SK-N-SH treated with all-trans-retinoic acid at 6 μM for 48 hours (cell line): ENCODE measurements around the gene DOCK2.

ENCODE experiments used
- ATAC-seq: fragments of 200-7000 bp; cut with Tn5 transposase; 3 replicates; pipeline ENCODE4 v1.9.1; 2020; ENCODE audit warnings: mild to moderate bottlenecking, moderate library complexity
- ARNTL ChIP-seq: fragments of 450-650 bp; formaldehyde crosslinking; IDR thresholded peaks from 2 replicates; pipeline ENCODE4 v1.5.0; 2020; ENCODE audit warnings: low read depth, mild to moderate bottlenecking, moderate library complexity, borderline replicate concordance
- BACH2 ChIP-seq: fragments of 250-450 bp; sonication (Bioruptor Pico); IDR thresholded peaks from 2 replicates; pipeline ENCODE4 v1.9.0; 2021; ENCODE audit warnings: mild to moderate bottlenecking, borderline replicate concordance
- CSDC2 ChIP-seq: fragments of 250-450 bp; sonication (Bioruptor Pico); IDR thresholded peaks from 2 replicates; pipeline ENCODE4 v1.5.0; 2020; ENCODE audit warnings: mild to moderate bottlenecking, moderate library complexity
- ESRRG ChIP-seq: fragments of 250-450 bp; sonication (Bioruptor Pico); IDR thresholded peaks from 2 replicates; pipeline ENCODE4 v1.6.1; 2021; ENCODE audit warnings: mild to moderate bottlenecking
- ISL1 ChIP-seq: fragments of 250-450 bp; sonication (Bioruptor Pico); IDR thresholded peaks from 2 replicates; pipeline ENCODE4 v2.1.2; 2022; ENCODE audit warnings: mild to moderate bottlenecking, moderate library complexity
- OSR1 ChIP-seq: fragments of 250-450 bp; sonication (Bioruptor Pico); IDR thresholded peaks from 2 replicates; pipeline ENCODE4 v1.8.0; 2022; ENCODE audit warnings: moderate library complexity, mild to moderate bottlenecking, inconsistent platforms
- PPARA ChIP-seq: fragments of 250-450 bp; sonication (Bioruptor Pico); IDR thresholded peaks from 2 replicates; pipeline ENCODE4 v1.5.0; 2020; ENCODE audit warnings: mild to moderate bottlenecking, borderline replicate concordance
- RARB ChIP-seq: fragments of 250-450 bp; sonication (Bioruptor Pico); IDR thresholded peaks from 2 replicates; pipeline ENCODE4 v1.8.0; 2021; ENCODE audit warnings: mild to moderate bottlenecking, moderate library complexity
- SNAI2 ChIP-seq: fragments of 250-450 bp; sonication (Bioruptor Pico); IDR thresholded peaks from 2 replicates; pipeline ENCODE4 v1.5.0; 2020; ENCODE audit warnings: mild to moderate bottlenecking, moderate library complexity
- TOX ChIP-seq: fragments of 250-450 bp; sonication (Bioruptor Pico); IDR thresholded peaks from 2 replicates; pipeline ENCODE4 v1.8.0; 2021; ENCODE audit warnings: mild to moderate bottlenecking, moderate library complexity, borderline replicate concordance
- ZC3H10 ChIP-seq: fragments of 250-450 bp; sonication (Bioruptor Pico); IDR thresholded peaks from 2 replicates; pipeline ENCODE4 v1.5.1; 2021; ENCODE audit warnings: mild to moderate bottlenecking, moderate library complexity
- ZFP3 ChIP-seq: fragments of 250-450 bp; sonication (Bioruptor Pico); IDR thresholded peaks from 2 replicates; pipeline ENCODE4 v1.5.0; 2020; ENCODE audit warnings: mild to moderate bottlenecking, moderate library complexity
- ZFP30 ChIP-seq: fragments of 450-650 bp; formaldehyde crosslinking; IDR thresholded peaks from 2 replicates; pipeline ENCODE4 v1.5.0; 2022; ENCODE audit warnings: mild to moderate bottlenecking, moderate library complexity
- ZNF565 ChIP-seq: fragments of 450-650 bp; formaldehyde crosslinking; conservative IDR thresholded peaks from 2 replicates; pipeline ENCODE4 v1.5.0; 2020; ENCODE audit warnings: low read depth, mild to moderate bottlenecking, moderate library complexity
- ZNF70 ChIP-seq: fragments of 450-650 bp; formaldehyde crosslinking; IDR thresholded peaks from 2 replicates; pipeline ENCODE4 v1.5.0; 2020; ENCODE audit warnings: mild to moderate bottlenecking, moderate library complexity
- ZNF8 ChIP-seq: fragments of 450-650 bp; formaldehyde crosslinking; IDR thresholded peaks from 2 replicates; pipeline ENCODE4 v1.5.0; 2020; ENCODE audit warnings: mild to moderate bottlenecking, moderate library complexity
- TF ChIP-seq, protein P1 (sequence below): fragments of 250-450 bp; sonication (Bioruptor Pico); IDR thresholded peaks from 2 replicates; pipeline ENCODE4 v1.5.1; 2021; ENCODE audit warnings: mild to moderate bottlenecking, moderate library complexity
- TF ChIP-seq, protein P2 (sequence below): fragments of 250-450 bp; sonication (Bioruptor Pico); IDR thresholded peaks from 2 replicates; pipeline ENCODE4 v1.5.1; 2020; ENCODE audit warnings: low read depth, mild to moderate bottlenecking, moderate library complexity
- TF ChIP-seq, protein P3 (sequence below): fragments of 250-450 bp; sonication (Bioruptor Pico); IDR thresholded peaks from 2 replicates; pipeline ENCODE4 v1.8.0; 2020; ENCODE audit warnings: mild to moderate bottlenecking, moderate library complexity, borderline replicate concordance
- TF ChIP-seq, protein P4 (sequence below): fragments of 250-450 bp; sonication (Bioruptor Pico); IDR thresholded peaks from 2 replicates; pipeline ENCODE4 v1.5.0; 2020; ENCODE audit warnings: mild to moderate bottlenecking, moderate library complexity

Gene DOCK2

DNA sequence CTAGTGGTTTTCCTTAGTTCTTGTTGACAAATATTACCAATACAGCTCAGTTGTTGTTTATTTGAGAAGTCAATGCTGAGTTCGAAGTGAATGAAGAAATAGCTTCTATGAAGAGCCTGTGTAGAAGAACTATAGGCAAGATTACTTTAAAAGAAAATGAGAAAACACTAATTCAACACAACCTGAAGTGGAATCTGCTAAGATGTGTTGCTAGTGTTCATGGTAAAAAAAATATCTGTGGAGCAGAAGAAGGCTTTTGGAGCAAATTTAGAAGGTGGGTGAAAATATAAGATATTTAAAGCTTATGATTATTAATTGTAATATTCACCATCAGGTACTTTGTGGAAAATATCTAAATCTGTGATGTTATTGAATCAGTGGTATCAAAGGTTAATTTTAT, 2.5 kb upstream of the DOCK2 start:
- no peak for TF ChIP-seq SNAI2
- TF ChIP-seq ZC3H10 (CRISPR knock-in tag), result no peak
- ATAC-seq, result no peak

DNA sequence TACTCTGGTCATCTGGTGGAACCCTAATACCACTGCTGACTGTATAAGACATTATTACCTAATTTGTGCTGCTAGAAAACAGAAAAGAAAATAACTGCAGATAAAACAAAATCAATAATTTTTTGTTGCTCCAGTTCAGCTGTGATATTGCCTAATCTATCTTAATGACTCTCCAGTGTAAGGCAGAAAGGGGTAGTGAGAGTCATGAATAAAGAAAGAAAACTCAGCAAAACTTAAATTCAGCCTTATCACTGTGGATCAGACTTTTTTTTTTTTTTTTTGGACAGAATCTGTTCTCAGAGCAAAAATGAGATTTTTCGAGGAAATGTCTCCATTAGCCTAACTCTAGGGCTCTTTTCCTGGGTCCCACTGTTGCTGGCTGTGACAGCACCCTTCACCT, 1.1 kb upstream of the DOCK2 start:
- TF ChIP-seq, protein P1, sequence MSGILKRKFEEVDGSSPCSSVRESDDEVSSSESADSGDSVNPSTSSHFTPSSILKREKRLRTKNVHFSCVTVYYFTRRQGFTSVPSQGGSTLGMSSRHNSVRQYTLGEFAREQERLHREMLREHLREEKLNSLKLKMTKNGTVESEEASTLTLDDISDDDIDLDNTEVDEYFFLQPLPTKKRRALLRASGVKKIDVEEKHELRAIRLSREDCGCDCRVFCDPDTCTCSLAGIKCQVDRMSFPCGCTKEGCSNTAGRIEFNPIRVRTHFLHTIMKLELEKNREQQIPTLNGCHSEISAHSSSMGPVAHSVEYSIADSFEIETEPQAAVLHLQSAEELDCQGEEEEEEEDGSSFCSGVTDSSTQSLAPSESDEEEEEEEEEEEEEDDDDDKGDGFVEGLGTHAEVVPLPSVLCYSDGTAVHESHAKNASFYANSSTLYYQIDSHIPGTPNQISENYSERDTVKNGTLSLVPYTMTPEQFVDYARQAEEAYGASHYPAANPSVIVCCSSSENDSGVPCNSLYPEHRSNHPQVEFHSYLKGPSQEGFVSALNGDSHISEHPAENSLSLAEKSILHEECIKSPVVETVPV (CRISPR knock-in tag), result no peak
- TF ChIP-seq ZNF8 (no peak), SNAI2 (no peak), RARB (CRISPR knock-in tag) (no peak), ISL1 (CRISPR knock-in tag) (no peak), ZC3H10 (CRISPR knock-in tag) (no peak), ZNF565 (CRISPR knock-in tag) (no peak), ZNF70 (CRISPR knock-in tag) (no peak), TOX (no peak), ARNTL (CRISPR knock-in tag) (no peak), ZFP30 (CRISPR knock-in tag) (no peak)
- TF ChIP-seq, protein P2, sequence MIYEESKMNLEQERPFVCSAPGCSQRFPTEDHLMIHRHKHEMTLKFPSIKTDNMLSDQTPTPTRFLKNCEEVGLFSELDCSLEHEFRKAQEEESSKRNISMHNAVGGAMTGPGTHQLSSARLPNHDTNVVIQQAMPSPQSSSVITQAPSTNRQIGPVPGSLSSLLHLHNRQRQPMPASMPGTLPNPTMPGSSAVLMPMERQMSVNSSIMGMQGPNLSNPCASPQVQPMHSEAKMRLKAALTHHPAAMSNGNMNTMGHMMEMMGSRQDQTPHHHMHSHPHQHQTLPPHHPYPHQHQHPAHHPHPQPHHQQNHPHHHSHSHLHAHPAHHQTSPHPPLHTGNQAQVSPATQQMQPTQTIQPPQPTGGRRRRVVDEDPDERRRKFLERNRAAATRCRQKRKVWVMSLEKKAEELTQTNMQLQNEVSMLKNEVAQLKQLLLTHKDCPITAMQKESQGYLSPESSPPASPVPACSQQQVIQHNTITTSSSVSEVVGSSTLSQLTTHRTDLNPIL, result no peak
- TF ChIP-seq, protein P3, sequence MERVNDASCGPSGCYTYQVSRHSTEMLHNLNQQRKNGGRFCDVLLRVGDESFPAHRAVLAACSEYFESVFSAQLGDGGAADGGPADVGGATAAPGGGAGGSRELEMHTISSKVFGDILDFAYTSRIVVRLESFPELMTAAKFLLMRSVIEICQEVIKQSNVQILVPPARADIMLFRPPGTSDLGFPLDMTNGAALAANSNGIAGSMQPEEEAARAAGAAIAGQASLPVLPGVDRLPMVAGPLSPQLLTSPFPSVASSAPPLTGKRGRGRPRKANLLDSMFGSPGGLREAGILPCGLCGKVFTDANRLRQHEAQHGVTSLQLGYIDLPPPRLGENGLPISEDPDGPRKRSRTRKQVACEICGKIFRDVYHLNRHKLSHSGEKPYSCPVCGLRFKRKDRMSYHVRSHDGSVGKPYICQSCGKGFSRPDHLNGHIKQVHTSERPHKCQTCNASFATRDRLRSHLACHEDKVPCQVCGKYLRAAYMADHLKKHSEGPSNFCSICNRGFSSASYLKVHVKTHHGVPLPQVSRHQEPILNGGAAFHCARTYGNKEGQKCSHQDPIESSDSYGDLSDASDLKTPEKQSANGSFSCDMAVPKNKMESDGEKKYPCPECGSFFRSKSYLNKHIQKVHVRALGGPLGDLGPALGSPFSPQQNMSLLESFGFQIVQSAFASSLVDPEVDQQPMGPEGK (CRISPR knock-in tag), result no peak
- ATAC-seq, result no peak

DNA sequence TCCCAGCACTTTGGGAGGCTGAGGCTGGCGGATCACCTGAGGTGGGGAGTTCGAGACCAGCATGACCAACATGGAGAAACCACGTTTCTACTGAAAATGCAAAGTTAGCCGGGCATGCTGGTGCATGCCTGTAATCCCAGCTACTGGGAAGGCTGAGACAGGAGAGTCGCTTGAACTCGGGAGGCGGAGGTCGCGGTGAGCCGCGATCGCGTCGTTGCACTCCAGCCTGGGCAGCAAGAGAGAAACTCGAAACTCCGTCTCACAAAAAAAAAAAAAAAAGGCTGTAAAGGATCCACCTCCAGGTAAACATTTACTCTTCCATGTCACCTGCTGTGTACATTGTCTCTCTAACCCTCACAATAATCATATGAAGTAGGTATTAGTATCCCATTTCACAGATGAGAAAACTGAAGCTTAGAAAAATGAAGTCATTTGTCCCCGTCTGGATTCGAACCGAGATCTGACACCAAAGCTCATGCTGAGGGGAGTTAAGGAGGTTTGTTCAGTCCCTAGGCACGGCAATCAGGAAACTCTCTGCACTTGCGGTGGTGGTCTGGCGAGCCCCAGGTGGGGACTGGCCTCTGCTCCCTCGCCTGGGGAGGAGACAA, 494 bp upstream of the DOCK2 start:
- TF ChIP-seq ZFP3 (CRISPR knock-in tag) (no peak), PPARA (no peak), ARNTL (CRISPR knock-in tag) (no peak), ZNF70 (CRISPR knock-in tag) (no peak)
- TF ChIP-seq, protein P3 (CRISPR knock-in tag), result no peak
- no peak for ATAC-seq

DNA sequence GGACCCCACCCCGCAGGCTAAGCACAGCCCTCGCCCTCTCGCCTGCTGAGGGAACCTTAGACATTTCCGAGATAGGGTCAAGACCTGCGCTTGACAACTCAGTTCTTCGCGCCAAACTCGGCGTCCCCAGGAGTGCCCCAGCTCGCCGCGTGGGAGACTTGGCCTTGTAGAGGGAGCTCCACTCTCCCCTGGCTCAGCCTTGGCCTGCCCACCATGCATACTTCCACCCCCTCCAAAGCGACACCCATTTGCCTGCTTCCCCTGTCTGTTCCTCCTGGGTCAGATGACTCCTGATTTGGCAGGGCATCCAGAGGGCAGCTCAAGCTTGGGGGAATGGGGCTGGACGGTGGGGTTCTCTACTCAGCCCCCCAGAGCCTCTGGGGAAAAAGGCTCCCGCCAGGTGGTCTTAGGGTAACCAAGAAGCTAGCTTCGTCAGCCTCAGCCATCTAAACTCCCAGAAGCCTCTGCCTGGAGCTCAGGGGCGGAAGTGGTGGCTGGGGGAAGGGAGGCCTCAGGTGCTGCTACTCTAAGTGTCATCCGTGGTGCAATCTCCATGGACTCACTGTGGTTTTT, 560 bp downstream of the DOCK2 start:
- TF ChIP-seq ESRRG (CRISPR knock-in tag), result no peak
- no peak for TF ChIP-seq ZNF565 (CRISPR knock-in tag)
- no peak for TF ChIP-seq ZFP30 (CRISPR knock-in tag)
- no peak for TF ChIP-seq ZNF8
- no peak for TF ChIP-seq ISL1 (CRISPR knock-in tag)
- no peak for TF ChIP-seq ZNF70 (CRISPR knock-in tag)
- ATAC-seq, result no peak

DNA sequence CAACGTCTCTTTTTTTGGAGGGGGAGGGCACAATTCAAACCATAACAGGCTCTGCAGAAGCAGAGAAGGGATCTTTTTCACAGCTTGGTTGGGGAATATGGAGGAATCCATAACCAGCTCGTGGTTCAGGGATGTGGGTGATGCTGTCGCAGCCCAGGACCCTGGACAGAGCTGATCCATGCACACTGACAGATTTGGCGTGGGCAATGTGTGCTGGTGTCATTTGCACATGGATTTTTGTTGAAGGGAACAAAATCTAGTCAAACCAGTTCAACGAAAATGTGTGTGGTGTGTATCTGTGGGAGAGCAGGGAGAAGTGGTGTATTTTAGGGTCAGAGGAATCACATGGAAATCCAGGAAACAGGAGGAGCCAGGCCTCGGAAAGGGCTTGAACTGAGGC, 4.2 kb downstream of the DOCK2 start:
- ATAC-seq, result peak; percentile 69
- TF ChIP-seq PPARA (no peak), BACH2 (CRISPR knock-in tag) (no peak), SNAI2 (no peak), ARNTL (CRISPR knock-in tag) (no peak), ESRRG (CRISPR knock-in tag) (no peak), TOX (no peak), ZNF8 (no peak), ZFP30 (CRISPR knock-in tag) (no peak), ZNF70 (CRISPR knock-in tag) (no peak), CSDC2 (CRISPR knock-in tag) (no peak), ZFP3 (CRISPR knock-in tag) (no peak), ISL1 (CRISPR knock-in tag) (no peak), OSR1 (CRISPR knock-in tag) (no peak), ZNF565 (CRISPR knock-in tag) (no peak)
- TF ChIP-seq, protein P2, result no peak
- TF ChIP-seq, protein P4, sequence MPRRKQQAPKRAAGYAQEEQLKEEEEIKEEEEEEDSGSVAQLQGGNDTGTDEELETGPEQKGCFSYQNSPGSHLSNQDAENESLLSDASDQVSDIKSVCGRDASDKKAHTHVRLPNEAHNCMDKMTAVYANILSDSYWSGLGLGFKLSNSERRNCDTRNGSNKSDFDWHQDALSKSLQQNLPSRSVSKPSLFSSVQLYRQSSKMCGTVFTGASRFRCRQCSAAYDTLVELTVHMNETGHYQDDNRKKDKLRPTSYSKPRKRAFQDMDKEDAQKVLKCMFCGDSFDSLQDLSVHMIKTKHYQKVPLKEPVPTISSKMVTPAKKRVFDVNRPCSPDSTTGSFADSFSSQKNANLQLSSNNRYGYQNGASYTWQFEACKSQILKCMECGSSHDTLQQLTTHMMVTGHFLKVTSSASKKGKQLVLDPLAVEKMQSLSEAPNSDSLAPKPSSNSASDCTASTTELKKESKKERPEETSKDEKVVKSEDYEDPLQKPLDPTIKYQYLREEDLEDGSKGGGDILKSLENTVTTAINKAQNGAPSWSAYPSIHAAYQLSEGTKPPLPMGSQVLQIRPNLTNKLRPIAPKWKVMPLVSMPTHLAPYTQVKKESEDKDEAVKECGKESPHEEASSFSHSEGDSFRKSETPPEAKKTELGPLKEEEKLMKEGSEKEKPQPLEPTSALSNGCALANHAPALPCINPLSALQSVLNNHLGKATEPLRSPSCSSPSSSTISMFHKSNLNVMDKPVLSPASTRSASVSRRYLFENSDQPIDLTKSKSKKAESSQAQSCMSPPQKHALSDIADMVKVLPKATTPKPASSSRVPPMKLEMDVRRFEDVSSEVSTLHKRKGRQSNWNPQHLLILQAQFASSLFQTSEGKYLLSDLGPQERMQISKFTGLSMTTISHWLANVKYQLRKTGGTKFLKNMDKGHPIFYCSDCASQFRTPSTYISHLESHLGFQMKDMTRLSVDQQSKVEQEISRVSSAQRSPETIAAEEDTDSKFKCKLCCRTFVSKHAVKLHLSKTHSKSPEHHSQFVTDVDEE (CRISPR knock-in tag), result no peak
